Activated T-cell treated with anti-CD3 and anti-CD28 coated beads, Interleukin-2, amount 50 U/mL, for 4 hours (primary cell): ENCODE results near the gene FASN. TPM values are rescaled to one million over a fixed set of nuclear protein-coding genes. Genes with fewer than 3 reads are reported as not detected.

Experiments
- ATAC-seq, 2 donors: fragments of 200-7000 bp; cut with Tn5 transposase; one replicate each; pipeline ENCODE4 v1.10.0; 2021
- DNase-seq: peaks from one replicate; pipeline ENCODE4 v3.0.0-alpha.2; 2020
- H3K27me3 Mint-ChIP-seq: one replicate; pipeline ENCODE4 v1.8.0; 2021; ENCODE audit warnings: low read depth, mixed read lengths
- H3K36me3 Mint-ChIP-seq: one replicate; pipeline ENCODE4 v1.8.0; 2022; ENCODE audit warnings: mixed read lengths; ENCODE audit not compliant: insufficient read depth
- H3K4me1 Mint-ChIP-seq: one replicate; pipeline ENCODE4 v1.8.0; 2021; ENCODE audit warnings: low read depth, mixed read lengths
- H3K4me3 Mint-ChIP-seq: one replicate; pipeline ENCODE4 v1.8.0; 2021; ENCODE audit warnings: mild to moderate bottlenecking, moderate library complexity, mixed read lengths
- H3K9me3 Mint-ChIP-seq: one replicate; pipeline ENCODE4 v1.8.0; 2021; ENCODE audit warnings: mixed read lengths
- total RNA-seq, 3 donors: library from RNA; stranded (reverse); gene quantifications; one replicate each; pipeline ENCODE4 v1.2.1, GENCODE V29; 2021

FASN gene
- total RNA-seq, 3 donors from 2014 or later, result 365 to 468 (median 403) TPM

DNA sequence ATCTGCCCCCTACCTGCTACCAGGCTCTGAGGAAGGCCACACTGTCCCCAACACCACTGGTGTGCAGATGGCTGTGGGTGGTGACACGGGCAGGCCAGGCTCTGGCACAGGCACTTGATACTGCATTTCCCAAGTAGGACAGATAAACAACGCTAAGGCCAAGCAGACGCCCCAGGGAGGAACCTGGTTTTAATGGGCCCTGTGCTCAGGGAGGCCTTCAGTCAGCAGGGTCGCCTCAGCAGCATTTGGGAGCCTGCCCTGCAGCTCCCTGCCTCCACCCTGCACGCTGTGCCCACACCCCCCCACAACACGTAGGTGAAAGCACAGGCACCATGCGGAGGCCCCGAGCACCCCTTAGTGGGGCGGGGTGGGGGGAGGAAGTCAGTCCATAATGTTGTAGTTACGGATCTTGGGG, 3.3 kb upstream of the FASN start:
- H3K4me1 Mint-ChIP-seq, result peaks cover 17% of the 10 kb centered on the region
- H3K4me3 Mint-ChIP-seq, result no peak overlapping the region
- ATAC-seq (no peak), DNase-seq (no peak)
- no peaks in the 10 kb centered on the region for H3K36me3 Mint-ChIP-seq
- H3K9me3 Mint-ChIP-seq, result no peaks in the 10 kb centered on the region
- H3K27me3 Mint-ChIP-seq, result no peaks in the 10 kb centered on the region

- no peaks in the 10 kb centered on the region for H3K27me3 Mint-ChIP-seq
- peaks cover 15% of the 10 kb centered on the region for H3K4me1 Mint-ChIP-seq
- H3K4me3 Mint-ChIP-seq, result peak overlapping the region; percentile 35
- no peaks in the 10 kb centered on the region for H3K9me3 Mint-ChIP-seq
- H3K36me3 Mint-ChIP-seq, result peaks cover 1% of the 10 kb centered on the region
- ATAC-seq, result no peak
- DNase-seq, result no peak
Observed at GRCh38 chr17:82100502-82101298, 2.7 kb upstream of the FASN start.

- DNase-seq (no peak), ATAC-seq (peak; percentile 6)
- Mint-ChIP-seq H3K4me1 (peaks cover 7% of the 10 kb centered on the region), H3K36me3 (peaks cover 1% of the 10 kb centered on the region), H3K4me3 (peak overlapping the region; percentile 82), H3K27me3 (no peaks in the 10 kb centered on the region), H3K9me3 (no peaks in the 10 kb centered on the region)
Observed at GRCh38 chr17:82098939-82099763, 1.1 kb upstream of the FASN start.

DNA sequence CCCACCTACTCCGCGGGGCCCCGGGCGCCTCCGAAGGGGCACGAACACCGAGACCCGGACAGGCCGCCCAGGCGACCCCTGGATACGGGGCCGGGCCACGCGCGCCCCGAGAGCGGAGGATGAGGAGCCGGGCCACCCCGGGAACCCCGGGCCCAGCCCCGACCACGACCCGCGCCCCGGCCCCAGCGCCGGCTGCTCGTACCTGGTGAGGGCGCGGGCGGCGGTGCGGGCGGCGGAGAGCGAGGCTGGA, 192 bp downstream of the FASN start:
- no peaks in the 10 kb centered on the region for H3K27me3 Mint-ChIP-seq
- H3K4me1 Mint-ChIP-seq, result peaks cover 7% of the 10 kb centered on the region
- peak in 1 of 2 donors; percentile 4 for ATAC-seq
- H3K9me3 Mint-ChIP-seq, result no peaks in the 10 kb centered on the region
- peak; percentile 45 for DNase-seq
- peak overlapping the region; percentile 54 for H3K4me3 Mint-ChIP-seq
- peaks cover 4% of the 10 kb centered on the region for H3K36me3 Mint-ChIP-seq

DNA sequence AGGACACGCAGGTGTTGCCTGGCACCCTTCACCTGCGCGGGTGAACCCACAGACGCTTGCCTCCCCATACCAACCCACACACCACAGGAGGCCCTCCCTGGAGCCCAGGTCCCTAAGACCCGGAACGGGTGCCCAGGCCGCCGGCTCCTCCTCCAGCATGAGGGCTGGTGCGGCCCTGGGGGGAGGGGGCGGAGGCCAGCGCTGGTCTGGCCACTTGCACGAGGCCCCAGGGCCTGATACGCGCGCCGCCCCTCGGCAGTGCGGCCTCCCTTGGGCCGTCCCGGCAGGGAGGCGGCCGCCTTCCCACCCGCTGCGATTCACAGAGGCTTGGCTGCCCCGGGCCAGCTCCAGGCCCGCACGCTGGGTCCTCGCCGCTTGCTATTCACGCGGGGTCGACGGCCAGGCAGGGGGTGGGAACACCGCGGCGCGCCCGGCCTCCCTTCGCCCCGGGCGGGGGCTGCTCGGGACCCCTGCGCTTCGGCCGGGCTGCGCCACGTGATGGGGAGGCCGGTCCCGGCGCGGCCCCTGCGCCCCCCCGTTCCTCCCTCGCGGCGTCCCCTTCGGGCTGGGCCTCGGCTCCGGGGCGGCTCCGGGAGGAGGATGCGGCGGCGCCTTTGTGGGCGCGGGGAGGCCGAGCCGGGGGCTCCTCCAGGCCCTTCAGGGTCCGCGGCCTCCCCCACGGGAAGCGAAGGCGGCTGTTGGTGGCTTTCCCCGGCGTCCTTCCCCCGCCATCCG, 685 bp downstream of the FASN start:
- Mint-ChIP-seq H3K9me3 (no peaks in the 10 kb centered on the region), H3K27me3 (no peaks in the 10 kb centered on the region), H3K4me1 (peaks cover 7% of the 10 kb centered on the region), H3K36me3 (peaks cover 4% of the 10 kb centered on the region), H3K4me3 (peak overlapping the region; percentile 78)
- ATAC-seq (peak; percentile 1 to 4), DNase-seq (no peak)

- no peak for ATAC-seq
- Mint-ChIP-seq H3K4me1 (peaks cover 7% of the 10 kb centered on the region), H3K36me3 (peaks cover 4% of the 10 kb centered on the region), H3K4me3 (peak overlapping the region; percentile 78), H3K27me3 (no peaks in the 10 kb centered on the region), H3K9me3 (no peaks in the 10 kb centered on the region)
- DNase-seq, result no peak
Observed at GRCh38 chr17:82096709-82097183, 1.3 kb downstream of the FASN start.

DNA sequence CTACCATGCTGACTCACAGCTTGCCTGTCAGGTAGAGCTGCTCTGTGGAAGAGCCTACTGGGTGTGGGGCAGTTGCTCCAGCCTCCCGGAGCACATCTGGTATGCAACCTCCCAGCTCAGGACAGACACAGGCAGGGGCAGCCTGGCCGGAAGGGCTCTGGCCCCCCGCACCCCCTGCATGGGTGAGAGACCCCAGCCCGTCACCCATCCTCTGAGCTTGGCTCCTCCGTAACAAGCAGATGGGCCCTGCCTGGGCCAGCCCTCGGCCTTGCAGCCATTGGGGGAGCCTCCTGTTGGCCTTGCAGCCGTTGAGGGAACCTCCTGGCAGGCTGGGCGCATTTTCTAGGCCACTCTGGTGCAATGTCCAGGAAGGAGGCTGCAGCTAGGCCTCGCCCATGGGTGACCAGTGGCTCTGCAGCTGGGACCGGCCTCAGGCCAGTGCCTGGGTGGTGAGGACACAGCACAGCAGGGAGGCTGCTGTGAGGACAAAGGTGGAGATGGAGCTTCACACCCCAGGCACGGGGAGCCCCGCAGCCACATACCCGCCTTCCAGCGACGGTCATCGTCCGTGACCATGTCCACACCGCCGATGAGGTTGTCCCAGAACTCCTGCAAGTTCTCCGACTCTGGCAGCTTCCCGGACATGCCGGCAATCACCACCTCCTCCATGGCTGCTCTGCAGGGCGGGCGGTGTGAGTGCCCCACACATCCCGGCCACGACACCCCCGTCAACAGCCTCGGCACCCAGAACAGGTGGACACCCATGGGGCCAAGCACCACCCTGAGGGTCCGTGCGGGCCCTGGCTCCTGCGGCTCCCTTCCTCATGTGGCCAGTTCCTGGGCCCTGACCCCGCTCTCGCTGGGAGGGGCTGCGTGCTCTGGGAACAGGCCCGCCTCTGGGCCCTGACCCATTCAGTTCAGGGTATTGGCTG, 2.0 kb downstream of the FASN start:
- H3K27me3 Mint-ChIP-seq, result no peaks in the 10 kb centered on the region

GRCh38 chr17:82094931-82095776, 2.9 kb downstream of the FASN start:
- ATAC-seq (no peak), DNase-seq (no peak)
- Mint-ChIP-seq H3K4me1 (peaks cover 5% of the 10 kb centered on the region), H3K36me3 (peaks cover 4% of the 10 kb centered on the region), H3K27me3 (no peaks in the 10 kb centered on the region), H3K4me3 (peak overlapping the region; percentile 78), H3K9me3 (no peaks in the 10 kb centered on the region)

More for the DNA sequence above, 2.0 kb downstream of the FASN start:
- Mint-ChIP-seq H3K36me3 (peaks cover 4% of the 10 kb centered on the region), H3K4me1 (peaks cover 7% of the 10 kb centered on the region), H3K4me3 (peak overlapping the region; percentile 78), H3K9me3 (no peaks in the 10 kb centered on the region)
- ATAC-seq, result no peak
- DNase-seq, result no peak

- H3K36me3 Mint-ChIP-seq, result peaks cover 4% of the 10 kb centered on the region
- H3K4me3 Mint-ChIP-seq, result no peak overlapping the region
- no peak for ATAC-seq
- DNase-seq, result no peak
- H3K9me3 Mint-ChIP-seq, result no peaks in the 10 kb centered on the region
- H3K4me1 Mint-ChIP-seq, result peaks cover 3% of the 10 kb centered on the region
- no peaks in the 10 kb centered on the region for H3K27me3 Mint-ChIP-seq
Observed at GRCh38 chr17:82092995-82093751, 4.9 kb downstream of the FASN start.

DNA sequence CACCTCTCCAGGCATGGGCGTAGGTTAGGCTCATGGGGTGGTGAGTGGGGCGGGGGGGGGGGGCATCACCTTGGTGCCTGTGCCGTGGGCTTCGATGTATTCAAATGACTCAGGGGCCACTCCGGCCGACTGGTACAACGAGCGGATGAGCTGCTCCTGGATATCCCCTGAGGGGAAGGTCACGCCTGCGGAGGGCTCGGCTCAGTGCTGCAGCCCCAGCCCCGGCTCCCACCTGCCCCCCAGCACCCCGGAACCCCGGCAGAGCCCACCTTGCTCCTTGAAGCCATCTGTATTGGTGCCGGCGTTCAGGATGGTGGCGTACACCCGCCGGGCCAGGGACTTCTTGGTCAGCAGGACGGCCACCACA, 5.4 kb downstream of the FASN start:
- Mint-ChIP-seq H3K9me3 (no peaks in the 10 kb centered on the region), H3K4me3 (no peak overlapping the region), H3K36me3 (peaks cover 4% of the 10 kb centered on the region), H3K27me3 (no peaks in the 10 kb centered on the region), H3K4me1 (peaks cover 3% of the 10 kb centered on the region)
- ATAC-seq, result no peak
- DNase-seq, result no peak

- no peak for DNase-seq
- Mint-ChIP-seq H3K9me3 (no peaks in the 10 kb centered on the region), H3K4me1 (peaks cover 3% of the 10 kb centered on the region), H3K36me3 (peaks cover 4% of the 10 kb centered on the region), H3K27me3 (no peaks in the 10 kb centered on the region), H3K4me3 (no peak overlapping the region)
- ATAC-seq, result no peak
Observed at GRCh38 chr17:82092094-82092586, 5.9 kb downstream of the FASN start.

- no peaks in the 10 kb centered on the region for H3K27me3 Mint-ChIP-seq
Observed at GRCh38 chr17:82091264-82092066, 6.6 kb downstream of the FASN start.

More at GRCh38 chr17:82091264-82092066, 6.6 kb downstream of the FASN start:
- ATAC-seq (no peak), DNase-seq (no peak)
- Mint-ChIP-seq H3K4me3 (no peak overlapping the region), H3K4me1 (peaks cover 3% of the 10 kb centered on the region), H3K9me3 (no peaks in the 10 kb centered on the region), H3K36me3 (peaks cover 4% of the 10 kb centered on the region)
